GM21381 (cell line): Measurements from ENCODE around the gene TTC33.

Source experiments
- ATAC-seq: cut with Tn5 transposase; IDR thresholded peaks from one replicate; pipeline ENCODE4 v1.9.1; 2021; ENCODE audit warnings: mild to moderate bottlenecking, moderate library complexity; ENCODE audit not compliant: unreplicated experiment

Gene TTC33

DNA sequence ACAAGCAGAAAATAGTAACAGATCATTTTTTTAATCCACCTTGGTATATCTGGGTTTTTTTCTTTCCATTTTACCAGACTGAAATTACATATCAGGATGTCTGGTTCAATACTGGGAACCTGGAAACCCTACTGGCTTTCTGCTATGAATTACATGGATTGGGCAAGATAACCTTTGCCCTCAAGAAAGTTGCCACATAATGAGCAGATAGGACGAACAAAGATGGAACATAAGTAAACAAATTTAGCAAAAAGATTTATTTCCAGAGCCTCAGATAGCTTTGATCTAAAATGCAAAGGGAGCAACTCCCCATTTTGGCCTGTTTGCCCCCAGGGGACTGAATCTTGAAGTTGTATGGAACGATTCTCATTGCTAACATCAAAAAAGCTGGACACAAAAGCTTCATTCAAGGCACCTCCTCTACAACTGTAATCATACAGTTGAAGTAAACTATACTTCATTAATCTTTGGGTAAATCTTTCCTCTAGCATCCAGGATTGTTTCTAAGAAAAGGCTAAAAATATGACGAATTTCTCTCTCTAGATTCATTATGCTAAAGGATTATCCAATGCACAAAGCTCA lies 207.7 kb downstream of the TTC33 start:
- no peak for ATAC-seq

DNA sequence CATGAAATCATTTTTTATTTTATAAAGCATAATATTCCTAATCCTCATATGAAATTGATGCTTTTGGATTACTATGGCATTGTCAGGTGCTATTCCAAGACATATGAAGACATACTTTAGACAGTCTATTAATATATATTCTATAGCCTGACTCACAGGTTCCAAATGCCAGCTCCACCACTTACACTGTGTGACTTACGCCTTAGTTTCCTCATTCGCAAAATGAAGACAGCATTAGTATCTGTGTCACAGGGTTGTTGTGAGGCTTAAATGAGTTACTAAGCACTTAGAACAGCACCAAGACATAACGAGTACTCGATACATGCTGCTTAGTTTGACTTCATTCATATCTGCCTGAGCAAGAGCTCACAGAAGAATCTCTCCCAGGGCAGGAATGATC lies 208.2 kb downstream of the TTC33 start:
- no peak for ATAC-seq

DNA sequence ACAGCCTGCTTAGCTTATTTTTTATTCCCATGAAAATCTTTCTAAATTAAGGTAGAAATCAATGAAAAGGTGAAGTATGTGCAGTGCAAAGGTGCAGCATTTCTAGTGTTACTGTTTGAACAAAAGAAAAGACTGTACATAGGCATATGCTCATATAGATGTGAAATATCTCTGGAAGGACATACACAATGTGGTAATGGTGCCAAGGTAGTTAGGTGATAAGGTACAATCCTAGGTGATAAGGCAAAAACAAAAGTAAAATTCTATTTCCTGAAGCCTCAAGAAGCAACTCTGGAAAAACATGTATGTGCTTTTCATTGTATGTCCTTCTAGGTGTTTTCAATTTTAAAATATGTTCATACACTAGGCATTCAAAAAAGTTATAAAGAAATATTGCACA lies 215.5 kb downstream of the TTC33 start:
- no peak for ATAC-seq

DNA sequence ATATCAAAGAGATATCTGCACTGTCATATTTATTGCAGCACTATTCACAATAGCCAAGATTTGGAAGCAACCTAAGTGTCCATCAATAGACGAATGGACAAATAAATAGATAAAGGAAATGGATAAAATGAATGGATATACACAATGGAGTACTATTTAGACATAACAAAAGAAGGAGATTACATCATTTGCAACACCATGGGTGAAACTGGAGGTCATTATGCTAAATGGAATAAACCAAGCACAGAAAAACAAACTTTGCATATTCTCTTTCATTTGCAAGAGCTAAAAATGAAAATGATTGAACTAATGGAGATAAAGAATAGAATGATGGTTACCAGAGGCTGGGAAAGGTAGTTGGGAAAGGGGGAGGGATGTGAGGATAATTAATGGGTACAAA lies 231.1 kb downstream of the TTC33 start:
- no peak for ATAC-seq

DNA sequence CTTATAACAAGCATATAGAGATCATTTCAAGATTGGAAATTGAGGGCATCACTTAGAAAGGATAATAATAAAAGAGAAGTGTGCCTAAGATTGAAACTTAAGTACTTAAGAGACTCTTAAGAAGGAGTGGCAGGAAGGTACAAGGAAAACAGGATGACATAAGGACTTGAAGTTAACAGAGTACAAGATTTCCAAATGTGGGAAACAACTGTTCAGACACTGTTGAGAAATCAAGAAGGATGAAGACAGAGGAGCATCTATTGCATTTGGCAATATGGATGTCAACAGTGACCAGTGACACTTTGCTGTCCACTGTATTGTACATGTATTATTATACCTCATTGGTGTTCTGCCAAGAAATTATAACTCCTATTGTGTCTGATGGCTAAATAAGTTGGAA lies 233.8 kb downstream of the TTC33 start:
- ATAC-seq, result no peak

DNA sequence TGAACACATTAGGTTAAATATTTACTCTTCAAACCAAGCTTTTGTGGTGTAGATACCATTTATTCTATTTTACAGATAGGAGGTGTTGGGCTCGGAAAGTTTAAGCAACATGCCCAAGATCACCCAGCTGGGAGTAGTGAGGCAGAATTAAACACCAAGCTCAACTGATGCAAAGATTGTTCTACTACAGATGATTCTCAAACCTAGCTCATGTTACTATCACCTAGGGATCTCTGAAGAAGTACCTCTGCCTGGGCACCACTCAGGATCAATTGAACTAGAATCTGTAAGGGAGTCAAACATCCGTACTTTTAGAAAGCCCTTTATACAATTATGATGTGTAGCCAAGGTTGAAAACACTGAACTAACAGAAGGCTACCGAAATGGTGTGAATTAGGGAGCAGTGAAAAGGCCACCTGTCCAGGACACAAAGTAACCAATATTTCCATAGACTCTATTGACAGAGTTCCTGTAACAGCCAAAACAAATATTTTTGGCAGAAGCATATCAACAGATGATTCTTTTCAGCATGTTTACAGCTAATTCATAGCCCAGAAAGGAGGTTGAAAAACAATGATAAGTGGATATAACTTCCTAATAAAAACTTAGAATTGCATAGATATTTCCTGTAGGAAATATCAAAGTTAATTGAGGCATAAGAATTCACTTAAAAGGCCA lies 234.5 kb downstream of the TTC33 start:
- ATAC-seq, result no peak

DNA sequence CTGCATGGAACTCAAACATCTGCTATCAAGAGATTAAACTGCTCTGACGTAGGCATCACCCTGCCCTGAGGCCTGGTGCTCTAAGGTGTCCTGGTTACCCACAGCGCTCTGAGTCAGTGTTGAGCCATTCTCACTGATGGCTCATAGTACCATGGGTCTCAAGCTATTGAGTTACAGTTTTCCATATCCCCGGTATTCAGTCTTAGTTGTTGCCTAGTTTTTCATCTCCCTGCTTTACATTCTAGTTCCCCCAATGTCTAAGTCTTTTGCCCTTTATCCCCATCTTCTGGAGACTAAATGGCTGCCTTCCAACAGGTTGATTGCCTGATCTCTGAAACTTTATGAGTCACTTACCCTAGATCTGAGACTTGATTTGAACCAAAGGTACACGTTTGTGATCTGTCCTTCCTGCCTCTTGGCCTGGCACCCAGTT lies 237.3 kb downstream of the TTC33 start:
- ATAC-seq, result no peak

- no peak for ATAC-seq
Measured at GRCh38 chr5:40515476-40515875, 240.3 kb downstream of the TTC33 start.

DNA sequence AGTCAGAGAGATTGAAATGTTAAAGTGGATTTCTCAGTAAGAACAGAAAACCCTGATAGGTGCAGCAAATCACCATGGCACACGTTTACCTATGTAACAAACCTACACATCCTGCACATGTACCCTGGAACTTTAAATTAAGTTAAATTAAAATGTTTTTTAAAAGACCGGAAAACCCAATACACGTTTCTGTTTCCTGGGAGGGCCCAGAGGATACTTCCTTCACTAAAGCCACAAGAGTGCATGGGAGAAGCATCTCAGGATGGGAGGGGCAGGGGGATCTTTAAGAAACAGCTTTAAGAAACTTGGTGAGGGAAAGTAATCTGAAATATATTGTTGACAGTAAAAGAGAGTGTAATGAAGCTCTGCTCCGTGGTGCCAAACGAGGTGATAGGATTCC lies 240.8 kb downstream of the TTC33 start:
- ATAC-seq, result no peak

DNA sequence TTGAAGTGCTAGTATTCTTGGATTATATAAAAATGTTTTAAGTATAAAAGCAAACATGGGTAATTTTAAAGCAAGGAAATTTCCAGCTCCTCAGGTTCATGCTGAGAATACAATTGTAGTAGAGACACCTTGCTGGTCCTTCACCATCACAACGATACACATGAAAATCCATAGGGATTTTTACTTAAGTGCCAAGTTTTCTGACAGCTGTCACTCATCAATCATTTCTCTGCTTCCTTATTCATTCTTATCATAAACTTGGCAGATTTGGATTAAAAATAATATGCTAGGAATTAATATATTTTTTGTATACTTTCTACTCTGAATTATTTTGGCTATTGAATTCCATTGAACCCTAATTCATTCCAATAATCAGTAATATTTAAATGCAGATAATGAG lies 244.0 kb downstream of the TTC33 start:
- ATAC-seq, result no peak

DNA sequence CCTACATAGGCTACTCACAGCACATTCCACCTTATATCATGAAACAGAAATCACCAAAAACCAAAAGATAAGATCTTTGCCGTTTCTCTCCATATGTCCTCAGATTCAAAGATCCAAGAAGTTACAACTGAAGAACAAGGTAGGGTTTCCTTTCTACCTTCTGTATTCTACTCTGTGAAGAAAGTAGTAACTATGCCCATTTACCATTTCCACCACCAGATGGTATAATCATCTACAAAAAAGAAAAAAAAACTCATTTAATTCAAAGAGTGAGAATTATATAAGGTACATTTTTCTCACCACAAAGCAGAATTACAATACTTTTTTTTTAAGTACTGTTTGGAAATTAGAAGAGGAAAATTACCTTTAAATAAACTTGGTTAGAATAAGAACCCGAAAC lies 248.7 kb downstream of the TTC33 start:
- no peak for ATAC-seq

DNA sequence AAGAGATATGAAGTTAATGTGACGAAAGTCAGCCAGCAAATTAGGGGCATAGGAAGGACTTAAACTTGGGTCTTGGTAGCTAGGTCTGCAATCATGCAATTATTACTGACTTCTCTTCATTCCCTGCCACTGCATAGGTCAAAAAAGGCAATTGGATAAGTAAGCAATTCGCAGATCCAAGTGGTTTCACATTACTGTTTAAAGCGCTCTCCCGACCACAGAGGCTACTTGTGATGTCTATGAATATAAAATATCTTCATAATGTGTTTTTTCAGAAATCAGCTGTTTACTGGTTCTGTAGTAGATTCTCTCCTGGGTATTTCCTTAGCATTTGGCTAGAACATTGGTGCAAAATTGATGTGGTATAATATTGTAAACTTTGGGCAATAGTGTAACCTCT lies 250.7 kb downstream of the TTC33 start:
- ATAC-seq, result no peak

DNA sequence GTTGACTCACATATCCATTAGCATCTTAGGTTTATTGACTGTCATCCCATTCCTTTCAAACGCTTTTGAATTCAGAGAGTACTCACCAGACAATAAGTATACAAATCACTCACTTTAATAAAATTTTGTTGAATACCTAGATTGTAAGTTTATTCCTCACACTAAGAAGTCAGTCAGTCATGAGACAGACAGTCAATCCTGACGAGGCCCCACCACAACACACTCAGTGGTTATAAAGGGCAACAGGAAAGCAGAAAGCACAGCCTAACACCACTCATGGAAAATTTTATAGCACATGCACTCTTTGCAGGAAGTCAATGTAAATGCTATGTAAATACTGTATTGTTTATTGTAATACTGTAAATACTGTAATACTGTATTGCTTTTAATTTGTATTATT lies 252.3 kb downstream of the TTC33 start:
- no peak for ATAC-seq

DNA sequence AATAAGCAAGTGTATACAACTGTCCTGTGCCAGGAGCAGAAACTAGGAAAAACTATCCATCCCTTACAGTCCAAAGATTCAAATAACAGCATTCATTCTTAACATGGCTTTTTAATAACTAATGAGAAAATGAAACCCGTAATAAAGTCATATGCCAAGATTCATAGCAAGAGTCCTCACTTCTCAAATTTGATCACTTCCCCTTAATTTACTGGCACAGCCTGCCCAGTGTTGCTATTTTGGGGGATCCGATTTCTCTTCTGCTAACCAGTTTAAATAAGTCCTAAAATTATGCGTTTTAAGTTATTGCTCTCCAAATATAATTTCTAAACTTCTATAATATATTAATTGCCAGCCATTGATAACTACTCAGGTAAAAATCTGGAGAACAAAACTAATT lies 253.0 kb downstream of the TTC33 start:
- peak; percentile 61 for ATAC-seq

DNA sequence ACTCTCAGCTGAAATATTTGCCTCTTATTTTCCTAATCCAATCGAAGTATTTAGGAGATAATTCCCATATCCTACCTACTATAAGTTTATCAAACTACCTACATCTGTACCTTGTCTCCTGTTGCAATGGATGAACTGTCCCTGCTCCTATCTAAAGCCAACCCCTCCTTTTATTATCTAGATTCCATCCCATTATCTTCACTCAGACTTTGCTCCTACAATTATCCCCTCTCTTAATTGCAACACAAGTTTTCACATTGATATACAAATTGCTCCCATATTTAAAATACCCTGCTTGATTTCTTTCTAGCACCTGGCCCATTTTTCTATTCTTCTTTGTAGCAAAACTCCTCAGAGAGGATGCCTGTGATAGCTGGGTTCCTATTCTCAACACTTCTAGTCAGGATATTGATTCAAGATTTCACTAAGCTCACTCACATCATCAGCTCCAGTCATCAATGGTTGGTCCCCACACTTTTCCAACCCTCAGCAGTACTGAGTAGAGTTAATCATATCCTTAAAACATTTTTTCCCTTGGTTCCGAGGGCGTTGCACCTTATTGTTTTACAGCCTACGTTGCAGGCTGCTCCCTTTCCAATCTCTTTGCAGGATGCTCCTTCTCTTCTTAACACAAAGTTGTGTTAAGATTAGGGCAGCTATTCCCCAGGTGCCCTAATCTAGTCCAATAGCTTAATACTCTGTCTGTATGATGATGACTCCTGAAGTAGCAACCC lies 253.9 kb downstream of the TTC33 start:
- no peak for ATAC-seq

- ATAC-seq, result no peak
Measured at GRCh38 chr5:40499518-40500273, 256.1 kb downstream of the TTC33 start.

DNA sequence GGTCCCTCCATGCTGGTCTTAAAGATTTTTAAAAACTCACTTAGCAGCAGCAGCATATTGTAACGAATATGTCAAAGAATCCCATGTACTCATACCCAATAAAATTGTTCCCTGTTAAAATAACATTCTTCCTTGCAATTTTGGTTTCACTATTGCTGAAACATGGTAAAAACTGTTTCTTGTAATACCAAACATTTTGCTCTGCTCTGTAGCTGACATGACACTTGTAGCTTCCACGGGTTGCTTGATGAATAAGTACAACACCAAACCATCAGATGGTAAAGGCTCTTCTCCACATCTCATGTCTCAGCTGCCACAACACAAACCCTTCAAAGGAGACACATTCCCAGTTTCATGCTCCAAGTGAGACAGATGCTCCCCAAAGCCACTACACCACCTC lies 256.8 kb downstream of the TTC33 start:
- ATAC-seq, result no peak

DNA sequence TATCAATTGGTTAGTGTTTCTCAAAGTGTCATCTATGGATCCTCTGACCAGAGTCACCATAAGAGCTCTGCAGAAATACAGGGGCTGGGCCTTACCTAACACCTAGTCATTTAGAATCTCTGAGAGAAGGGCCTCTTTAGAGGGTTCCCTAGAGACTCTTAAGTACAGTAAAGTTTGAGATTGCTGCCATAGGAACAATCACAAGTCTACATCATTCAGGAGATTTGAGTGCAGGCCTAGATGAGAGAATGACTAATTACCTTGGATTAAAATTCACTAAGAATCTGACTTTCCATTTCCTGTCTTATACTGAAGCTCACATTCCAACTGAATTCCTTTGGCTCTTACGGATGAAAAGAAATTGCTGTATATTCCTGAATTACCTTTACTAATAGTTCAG lies 258.2 kb downstream of the TTC33 start:
- no peak for ATAC-seq

DNA sequence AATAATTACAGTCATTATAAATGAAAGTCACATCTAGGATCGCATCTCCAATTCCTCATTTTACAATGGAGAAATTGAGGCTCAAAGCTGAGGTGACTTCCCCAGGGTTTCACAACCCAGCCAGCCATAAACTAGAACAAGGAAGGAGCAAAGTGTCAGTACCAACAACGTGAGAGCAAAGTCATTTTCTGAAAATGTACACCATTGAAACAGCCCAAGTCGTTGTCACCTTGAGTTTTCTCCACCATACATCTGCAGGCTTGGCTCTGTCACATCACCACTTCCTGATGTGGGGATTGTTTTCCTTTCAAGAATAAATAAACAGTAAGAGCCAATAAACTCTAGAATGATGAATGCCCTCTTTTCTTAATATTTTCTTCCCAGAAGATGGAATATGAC lies 260.5 kb downstream of the TTC33 start:
- no peak for ATAC-seq

DNA sequence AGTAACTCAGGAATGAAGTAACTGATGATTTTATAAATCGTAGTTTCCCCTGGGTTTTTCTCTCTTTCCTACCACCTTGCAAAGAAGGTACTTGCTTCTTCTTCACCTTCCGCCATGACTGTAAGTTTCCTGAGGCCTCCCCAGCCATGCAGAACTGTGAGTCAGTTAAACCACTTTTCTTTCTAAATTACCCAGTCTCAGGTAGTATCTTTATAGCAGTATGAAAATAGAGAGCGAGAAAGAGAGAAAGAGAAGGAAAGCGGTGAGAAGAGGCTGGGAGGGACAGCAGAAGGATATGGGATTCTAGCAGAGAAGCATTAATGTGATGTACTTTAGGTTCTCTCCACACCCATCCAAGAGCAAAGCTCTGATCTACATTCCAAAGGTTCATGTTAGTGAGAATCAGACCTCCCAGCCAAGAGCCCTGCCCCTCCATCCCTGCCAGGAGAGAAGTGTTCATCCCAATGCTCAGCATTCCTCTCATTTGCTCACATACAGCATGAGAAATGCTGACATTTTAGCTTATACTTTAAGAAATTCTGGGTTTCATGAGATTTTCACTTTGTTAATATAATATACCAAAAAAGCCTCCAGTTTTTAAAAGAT lies 261.0 kb downstream of the TTC33 start:
- no peak for ATAC-seq

DNA sequence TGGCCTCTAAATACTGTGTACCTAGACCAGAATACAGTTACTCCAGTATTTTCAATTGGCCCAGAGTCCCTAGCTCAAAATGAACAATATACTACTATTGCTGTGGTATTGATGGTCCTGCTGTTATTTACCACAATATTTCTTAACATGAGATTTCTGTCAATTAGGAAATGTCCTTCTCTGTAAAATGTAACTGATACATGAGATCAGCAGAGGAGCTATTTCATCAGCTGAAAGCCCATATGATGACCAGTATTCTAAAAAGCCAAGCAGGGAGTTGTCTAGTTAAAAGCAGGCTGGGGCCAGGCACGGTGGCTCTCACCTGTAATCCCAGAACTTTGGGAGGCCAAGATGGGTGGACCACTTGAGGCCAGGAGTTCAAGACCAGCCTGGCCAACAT lies 263.7 kb downstream of the TTC33 start:
- no peak for ATAC-seq
